HepG2 (cell line): ENCODE measurements around the gene MTF1. TPM values are rescaled to one million over a fixed set of nuclear protein-coding genes. Genes with fewer than 3 reads are reported as not detected.

Experiments
- ATAC-seq: fragments of 200-7000 bp; cut with Tn5 transposase; 3 replicates; pipeline ENCODE4 v1.9.1; 2020; ENCODE audit warnings: mild to moderate bottlenecking, moderate library complexity
- BruUV-seq: library from RNA; stranded (reverse); fragments of 400-500 nt; replicated peaks from 2 replicates; lab custom pipeline; 2021; lab: Mats Ljungman, UMichigan
- CTCF ChIA-PET: fragments of 300-600 bp; formaldehyde crosslinking; extraction: SDS; loops from one replicate; lab custom pipeline; 2021; ENCODE audit warnings: low total read pairs, inconsistent platforms, low intra/inter-chr PET ratio; lab: Yijun Ruan, JAX
- POLR2A ChIA-PET: fragments of 350-600 bp; sonication (Branson Sonifier 250); formaldehyde crosslinking; loops from one replicate; lab custom pipeline; 2020; ENCODE audit warnings: antibody characterized with exemption, inconsistent platforms; lab: Yijun Ruan, JAX
- DNase-seq: peaks from one replicate; pipeline ENCODE4 v3.0.0-alpha.2; 2015; ENCODE audit warnings: low spot score
- FAIRE-seq: peaks from 3 replicates; lab custom pipeline; 2011; peaks lifted over from hg19 to GRCh38; lab: Jason Lieb, UNC
- H2AFZ ChIP-seq: one replicate; pipeline ENCODE4 v1.6.1; 2011; ENCODE audit warnings: low read length, inconsistent platforms
- H3K27ac ChIP-seq: fragments of 300-600 bp; 3 replicates; pipeline ENCODE4 v1.8.0; 2011; ENCODE audit warnings: mixed run types, mild to moderate bottlenecking, mixed read lengths, low read length, inconsistent platforms; ENCODE audit not compliant: insufficient read depth; ENCODE audit errors: extremely low read length
- H3K27me3 ChIP-seq, 2 experiments: fragments of 200-600 bp in 1 of 2; 2 replicates in 1 of 2; 3 replicates in 1 of 2; pipeline versions ENCODE4 v1.6.0 to v1.8.0; 2011; ENCODE audit warnings: low read length in 2 of 2, mild to moderate bottlenecking in 2 of 2, moderate library complexity in 2 of 2, inconsistent platforms in 1 of 2; ENCODE audit not compliant: insufficient read depth in 2 of 2, control insufficient read depth in 1 of 2
- H3K36me3 ChIP-seq, 2 experiments: fragments of 200-600 bp in 1 of 2; replicated peaks in 1 of 2; 2 replicates in 1 of 2; 3 replicates in 1 of 2; pipeline versions ENCODE4 v1.5.1 to v1.8.0; 2011; ENCODE audit warnings: low read length in 2 of 2, inconsistent platforms in 1 of 2; ENCODE audit not compliant: insufficient read depth in 2 of 2, control insufficient read depth in 1 of 2
- H3K4me1 ChIP-seq: 2 replicates; pipeline ENCODE4 v1.5.1; 2012; ENCODE audit warnings: low read length, inconsistent platforms; ENCODE audit not compliant: insufficient read depth
- H3K4me2 ChIP-seq: 2 replicates; pipeline ENCODE4 v1.6.0; 2011; ENCODE audit warnings: low read depth, low read length, inconsistent platforms
- H3K4me3 ChIP-seq, 3 experiments: fragments of 200-600 bp in 1 of 3; sonication (generic), shearing (Covaris generic) in 1 of 3; replicated peaks in 1 of 3; 2 replicates each; pipeline ENCODE4 v1.5.1; 2011 to 2016; ENCODE audit warnings: low read length in 3 of 3, inconsistent platforms in 2 of 3, low read depth in 2 of 3, mild to moderate bottlenecking in 2 of 3, control low read depth in 1 of 3, mixed read lengths in 1 of 3; ENCODE audit not compliant: insufficient read depth in 1 of 3
- H3K79me2 ChIP-seq: one replicate; pipeline ENCODE4 v1.6.1; 2011; ENCODE audit warnings: low read length, inconsistent platforms; ENCODE audit not compliant: insufficient read depth
- H3K9ac ChIP-seq: 2 replicates; pipeline ENCODE4 v1.6.0; 2011; ENCODE audit warnings: mild to moderate bottlenecking, low read depth, low read length, inconsistent platforms; ENCODE audit not compliant: insufficient read depth
- H3K9me3 ChIP-seq: 2 replicates; pipeline ENCODE4 v1.5.1; 2012; ENCODE audit warnings: mild to moderate bottlenecking, low read length
- H4K20me1 ChIP-seq: 2 replicates; pipeline ENCODE4 v1.6.0; 2011; ENCODE audit warnings: inconsistent platforms, mild to moderate bottlenecking, low read length, moderate library complexity; ENCODE audit not compliant: insufficient read depth
- ATAD3A ChIP-seq: sonication (generic); formaldehyde crosslinking; IDR thresholded peaks from 2 replicates; pipeline ENCODE4 v1.4.0; 2020; ENCODE audit warnings: missing genetic modification reagents
- ATF2 ChIP-seq: sonication (generic); formaldehyde crosslinking; IDR thresholded peaks from 2 replicates; pipeline ENCODE4 v1.4.0; 2020; ENCODE audit warnings: missing genetic modification reagents
- ZNF235 ChIP-seq: sonication (generic); formaldehyde crosslinking; IDR thresholded peaks from 2 replicates; pipeline ENCODE4 v1.8.1; 2023; ENCODE audit warnings: mild to moderate bottlenecking, missing genetic modification reagents, borderline replicate concordance
- ZNF362 ChIP-seq: sonication (generic); formaldehyde crosslinking; IDR thresholded peaks from 2 replicates; pipeline ENCODE4 v1.4.0; 2020; ENCODE audit warnings: missing genetic modification reagents, mild to moderate bottlenecking, borderline replicate concordance
- ZNF839 ChIP-seq: sonication (generic); formaldehyde crosslinking; IDR thresholded peaks from 2 replicates; pipeline ENCODE4 v1.4.0; 2020; ENCODE audit warnings: missing genetic modification reagents, mild to moderate bottlenecking, borderline replicate concordance
- ZNF878 ChIP-seq: sonication (generic); formaldehyde crosslinking; IDR thresholded peaks from 2 replicates; pipeline ENCODE4 v1.8.1; 2023; ENCODE audit warnings: mild to moderate bottlenecking, missing genetic modification reagents, moderate library complexity
- WGBS: methylation state at CpG from one replicate; pipeline ENCODE4 v1.1.6; 2017; ENCODE audit warnings: low lambda C conversion rate; 5-methylcytosine and 5-hydroxymethylcytosine counted together
- in situ Hi-C: cut with HindIII; loops from 2 replicates; pipeline ENCODE4 v1.10.0; 2017; ENCODE audit warnings: low pct_unique_long_range_greater_than_20kb; ENCODE audit not compliant: extremely low pct_ligation_motif_present
- intact Hi-C: fragments of 100-400 bp; cut with micrococcal nuclease; formaldehyde crosslinking; loops from one replicate; pipeline ENCODE4 v1.10.0; 2022; ENCODE audit not compliant: unreplicated experiment
- polyA plus RNA-seq, 8 experiments: library from polyadenylated mRNA; depleted of rRNA in 3 of 8; stranded (reverse) in 7 of 8; unstranded in 1 of 8; fragments of >200 nt; fragmentation: Illumina TruSeq in 4 of 8; extraction: Trizol in 4 of 8; gene quantifications; 2 replicates each; pipeline versions ENCODE4 v1.2.1 to v1.2.3, GENCODE V29; 2011 to 2016; ENCODE audit warnings: low read depth in 4 of 8, missing spikeins in 1 of 8, mixed read lengths in 1 of 8; ENCODE audit not compliant: insufficient read depth in 1 of 8
- total RNA-seq, 5 experiments: library from RNA; depleted of rRNA; stranded (reverse); fragments of >200 nt; fragmentation: Illumina TruSeq; extraction: Trizol; gene quantifications; 2 replicates each; pipeline ENCODE4 v1.2.3, GENCODE V29; 2016; ENCODE audit warnings: low read depth in 1 of 5

MTF1 gene
- total and polyA plus RNA-seq, 2 of the 13 experiments (the other 11 are each of a cell fraction or from before 2014, with no cell fraction given): 2.4 to 3.3 TPM

GRCh38 chr1:37878071-37878470 lies 18.7 kb upstream of the MTF1 start (continued):
- no peak for TF ChIP-seq ZNF878 (CRISPR knock-in tag)
- TF ChIP-seq ATAD3A (CRISPR knock-in tag): no peak

- Histone ChIP-seq H3K36me3 (peaks cover 7 to 52% of the 10 kb centered on the region in 2 experiments), H3K79me2 (no peaks in the 10 kb centered on the region)
Measured at GRCh38 chr1:37875833-37876232, 16.4 kb upstream of the MTF1 start.

More at GRCh38 chr1:37875833-37876232, 16.4 kb upstream of the MTF1 start:
- H3K27me3 ChIP-seq: no peaks in the 10 kb centered on the region
- peak; percentile 55 for FAIRE-seq
- ChIA-PET CTCF (no interaction called here), POLR2A (no interaction called here)
- ATAC-seq: no peak
- 94% methylated on average over 1 of the region's 1 CpG for WGBS
- H3K9me3 ChIP-seq: no peaks in the 10 kb centered on the region
- BruUV-seq: no TSS peak
- in situ Hi-C loops (no loop called here), intact Hi-C loops (no loop called here)
- TF ChIP-seq ZNF839 (CRISPR knock-in tag) (no peak), ZNF362 (CRISPR knock-in tag) (0 out of 2 replicates have a peak, but pooled peaks have one; percentile 15), ATF2 (CRISPR knock-in tag) (no peak), ZNF235 (CRISPR knock-in tag) (no peak)
- H3K4me3 ChIP-seq: no peak overlapping the region
- H3K4me1 ChIP-seq: peaks cover 17% of the 10 kb centered on the region
- H2AFZ ChIP-seq: no peak overlapping the region
- H3K4me2 ChIP-seq: no peak overlapping the region
- no peak for DNase-seq
- H3K9ac ChIP-seq: no peak overlapping the region
- no peak overlapping the region for H3K27ac ChIP-seq
- no peaks in the 10 kb centered on the region for H4K20me1 ChIP-seq
